ENCODE data around the gene ANKRD33B.
"Not testable (repeated sequence)": the region's sequence is repeated elsewhere in the genome, so short reads cannot be mapped to it uniquely, and the experiment has no call there.

The ANKRD33B gene

DNA sequence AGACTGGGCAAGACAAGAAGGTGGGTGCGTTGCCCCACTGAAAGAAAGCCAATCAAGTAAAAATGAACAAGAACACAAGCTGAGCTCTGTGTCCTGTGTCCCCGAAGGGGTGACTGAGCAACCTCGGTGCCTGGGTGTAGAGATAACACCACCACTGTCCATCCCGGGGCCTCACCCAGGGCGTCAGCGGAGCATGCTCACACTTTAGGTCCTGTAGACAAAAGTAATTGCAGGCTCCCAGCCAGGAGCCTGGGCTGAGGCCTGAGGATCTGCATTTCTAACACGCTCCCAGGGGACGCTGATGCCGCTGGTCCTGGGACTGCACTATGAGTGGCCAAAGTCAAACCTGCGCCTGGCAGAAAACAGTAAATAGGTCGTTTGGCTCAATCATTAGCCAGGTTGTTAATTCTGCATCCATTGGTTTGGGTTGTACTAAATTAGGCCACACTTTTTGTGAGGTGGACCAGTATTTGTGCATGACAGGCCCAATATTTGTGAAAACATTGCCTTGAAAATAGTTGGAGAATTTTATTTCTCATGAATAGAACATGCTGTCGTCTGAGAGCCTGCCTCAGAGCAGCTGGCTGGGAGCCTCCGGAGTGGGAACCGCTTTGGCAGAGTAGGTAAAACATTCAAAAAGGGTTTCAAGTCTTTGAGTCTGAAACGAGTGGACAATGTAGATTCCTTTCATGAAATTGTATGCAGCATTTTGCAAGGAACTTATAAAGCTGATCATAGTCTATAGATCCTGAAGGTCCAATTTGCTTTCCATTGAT lies 38.3 kb downstream of the ANKRD33B start:
- DNase-seq (ENCODE audit: insufficient read length) = no peak
- TF ChIP-seq POLR2A (IDR thresholded peaks at IDR 0.05; ENCODE audit: low read depth, low read length) (no peak), TAF1 (IDR thresholded peaks at IDR 0.05; ENCODE audit: borderline replicate concordance, low read depth, low read length) (no peak), POLR2AphosphoS5 (IDR thresholded peaks at IDR 0.05; ENCODE audit: low read depth, low read length) (no peak)
- FAIRE-seq = no peak

DNA sequence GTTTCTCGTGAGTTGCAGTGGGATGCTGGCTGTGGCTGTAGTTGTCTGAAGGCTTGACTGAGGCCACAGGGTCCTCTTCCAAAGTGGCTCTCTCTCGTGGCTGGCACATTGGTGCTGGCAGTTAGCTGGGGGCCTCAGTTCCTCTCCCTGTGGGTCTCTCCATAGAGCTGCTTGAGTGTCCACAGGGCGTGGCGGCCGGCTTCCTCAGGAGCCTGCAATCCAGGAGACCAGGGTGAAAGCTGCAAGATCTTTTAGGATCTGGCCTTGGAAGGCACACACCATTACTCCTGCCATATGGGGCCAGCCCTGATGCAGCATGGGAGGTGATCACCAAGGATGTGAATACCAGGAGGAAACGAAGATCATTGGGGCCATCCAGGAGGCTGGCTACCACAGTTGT lies 41.1 kb downstream of the ANKRD33B start:
- FAIRE-seq (no peak), DNase-seq (ENCODE audit: insufficient read length) (no peak)
- no peak for TF ChIP-seq POLR2A (IDR thresholded peaks at IDR 0.05; ENCODE audit: low read depth, low read length)
- TF ChIP-seq POLR2AphosphoS5 (IDR thresholded peaks at IDR 0.05; ENCODE audit: low read depth, low read length) = no peak
- no peak for TF ChIP-seq TAF1 (IDR thresholded peaks at IDR 0.05; ENCODE audit: borderline replicate concordance, low read depth, low read length)

DNA sequence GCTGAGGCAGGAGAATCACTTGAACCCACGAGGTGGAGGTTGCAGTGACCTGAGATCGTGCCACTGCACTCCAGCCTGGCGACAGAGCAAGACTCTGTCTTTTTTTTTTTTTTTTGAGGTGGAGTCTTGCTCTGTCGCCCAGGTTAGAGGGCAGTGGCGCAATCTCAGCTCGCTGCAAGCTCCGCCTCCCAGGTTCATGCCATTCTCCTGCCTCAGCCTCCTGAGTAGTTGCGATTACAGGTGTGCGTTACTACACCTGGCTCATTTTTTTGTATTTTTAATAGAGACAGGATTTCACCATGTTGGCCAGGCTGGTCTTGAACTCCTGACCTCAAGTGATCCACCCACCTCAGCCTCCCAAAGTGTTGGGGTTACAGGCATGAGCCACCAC lies 42.8 kb downstream of the ANKRD33B start:
- FAIRE-seq; DNase-seq (ENCODE audit: insufficient read length): not testable (repeated sequence)

DNA sequence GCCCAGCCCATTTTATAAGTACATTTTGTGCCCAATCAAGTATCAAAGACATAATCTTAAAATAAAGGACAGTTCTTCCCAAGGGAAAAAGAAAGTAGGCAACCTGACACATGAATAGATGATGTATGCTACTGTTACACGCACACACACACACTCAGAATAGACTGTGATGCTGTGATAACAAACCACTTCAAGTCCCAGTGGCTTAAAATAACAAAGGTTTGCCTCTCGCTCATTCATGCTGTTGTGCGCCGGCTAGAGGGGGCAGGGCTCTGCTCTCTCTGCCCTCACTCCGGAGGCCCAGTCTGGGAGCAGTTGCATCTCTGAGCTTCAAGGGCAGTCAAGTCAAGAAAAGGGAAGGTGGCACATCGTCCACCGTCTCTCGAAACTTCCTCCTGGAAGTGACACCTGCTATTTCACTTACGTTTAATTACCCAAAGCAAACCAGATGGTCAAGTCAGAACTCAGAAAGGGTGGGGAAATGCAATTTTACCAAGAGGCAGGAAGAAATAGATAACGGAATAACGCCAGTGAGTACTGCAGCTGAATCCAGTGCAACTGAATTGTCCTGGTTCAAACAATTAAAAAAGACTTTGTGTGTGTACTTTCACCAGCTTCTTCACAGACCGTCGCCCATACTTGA lies 43.3 kb downstream of the ANKRD33B start:
- peak; percentile 71 for TF ChIP-seq POLR2AphosphoS5 (IDR thresholded peaks at IDR 0.05; ENCODE audit: low read depth, low read length)
- peak; percentile 44; the same call in 1 of the 2 replicates for TF ChIP-seq POLR2A (IDR thresholded peaks at IDR 0.05; ENCODE audit: low read depth, low read length)
- TF ChIP-seq TAF1 (IDR thresholded peaks at IDR 0.05; ENCODE audit: borderline replicate concordance, low read depth, low read length) = no peak
- FAIRE-seq (peak; percentile 91), DNase-seq (ENCODE audit: insufficient read length) (peak; percentile 57)

DNA sequence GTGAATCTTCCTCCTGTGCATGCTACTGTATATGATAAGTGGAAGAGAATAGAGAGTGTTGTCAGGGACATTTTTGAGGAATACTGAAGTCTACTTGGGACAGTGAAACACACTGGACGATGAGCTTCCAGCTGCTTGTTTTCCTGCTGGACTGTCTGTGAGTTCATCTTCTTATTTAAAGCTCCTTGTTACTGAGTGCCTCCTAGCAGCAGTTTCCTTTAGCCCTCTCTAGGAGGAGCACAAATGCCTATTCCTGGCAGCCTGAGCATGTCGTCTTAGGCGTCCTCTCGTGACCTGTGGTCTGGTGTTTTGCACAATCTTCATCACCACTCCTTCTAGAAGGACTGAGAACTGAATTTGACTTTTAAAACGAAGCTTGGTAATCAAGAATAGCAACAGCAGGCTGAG lies 43.8 kb downstream of the ANKRD33B start:
- FAIRE-seq = peak; percentile 38
- DNase-seq (ENCODE audit: insufficient read length) = no peak
- TF ChIP-seq POLR2A (IDR thresholded peaks at IDR 0.05; ENCODE audit: low read depth, low read length) (no peak), TAF1 (IDR thresholded peaks at IDR 0.05; ENCODE audit: borderline replicate concordance, low read depth, low read length) (no peak), POLR2AphosphoS5 (IDR thresholded peaks at IDR 0.05; ENCODE audit: low read depth, low read length) (no peak)

DNA sequence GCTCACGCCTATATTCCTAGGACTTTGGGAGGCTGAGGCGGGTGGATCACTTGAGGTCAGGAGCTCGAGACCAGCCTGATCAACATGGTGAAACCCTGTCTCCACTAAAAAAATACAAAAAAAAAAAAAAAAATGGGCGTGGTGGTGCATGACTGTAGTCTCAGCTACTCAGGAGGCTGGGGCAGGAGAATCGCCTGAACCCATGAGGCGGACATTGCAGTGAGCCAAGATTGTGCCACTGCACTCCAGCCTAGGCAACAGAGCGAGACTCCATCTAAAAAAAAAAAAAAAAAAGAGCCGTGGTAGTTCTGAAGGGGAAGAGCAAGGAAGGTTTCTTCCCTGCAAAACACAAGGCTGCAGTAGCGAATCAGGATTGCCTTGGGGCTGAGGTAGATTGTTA lies 44.2 kb downstream of the ANKRD33B start:
- FAIRE-seq; DNase-seq (ENCODE audit: insufficient read length): not testable (repeated sequence)

DNA sequence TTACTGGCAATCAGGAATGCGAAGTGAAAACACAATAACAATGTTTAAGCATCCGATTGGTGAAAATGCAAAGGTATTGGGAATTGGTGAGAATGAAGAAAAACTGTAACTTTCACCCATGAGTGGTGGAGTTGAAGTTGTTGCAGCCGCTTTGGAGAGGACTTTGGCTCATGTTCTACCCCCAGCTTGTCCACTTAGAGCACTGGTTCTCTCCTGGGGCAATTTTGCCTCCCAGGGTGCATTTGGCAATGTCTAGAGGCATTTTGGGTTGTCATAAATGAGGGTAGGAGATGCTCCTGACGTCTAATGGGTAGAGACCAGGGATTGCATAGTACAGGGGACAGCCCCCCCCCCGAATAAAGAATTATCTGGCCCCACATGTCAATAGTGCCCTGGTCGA lies 46.2 kb downstream of the ANKRD33B start:
- DNase-seq (ENCODE audit: insufficient read length) (no peak), FAIRE-seq (no peak)
- TF ChIP-seq POLR2AphosphoS5 (IDR thresholded peaks at IDR 0.05; ENCODE audit: low read depth, low read length) (no peak), POLR2A (IDR thresholded peaks at IDR 0.05; ENCODE audit: low read depth, low read length) (no peak), TAF1 (IDR thresholded peaks at IDR 0.05; ENCODE audit: borderline replicate concordance, low read depth, low read length) (no peak)

DNA sequence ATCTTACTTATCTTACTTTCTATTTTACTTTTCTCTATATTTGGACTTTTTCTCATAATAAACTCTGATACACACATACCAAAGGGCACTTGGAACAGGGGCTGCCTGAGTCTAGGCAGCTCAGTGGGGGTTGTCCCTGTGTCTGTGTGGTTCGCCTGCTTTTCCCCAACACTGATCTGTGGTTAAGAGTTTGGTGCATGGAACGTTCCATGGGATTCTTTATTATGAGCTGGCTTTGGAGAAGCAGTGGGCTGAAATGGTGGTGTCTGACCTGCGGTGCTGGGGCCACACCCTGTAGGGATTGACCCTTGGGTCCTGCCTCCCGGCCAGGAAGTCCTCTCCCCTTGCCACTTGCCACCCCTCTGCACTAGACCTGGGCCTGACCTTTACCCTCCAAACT lies 47.4 kb downstream of the ANKRD33B start:
- DNase-seq (ENCODE audit: insufficient read length) (no peak), FAIRE-seq (no peak)
- no peak for TF ChIP-seq POLR2AphosphoS5 (IDR thresholded peaks at IDR 0.05; ENCODE audit: low read depth, low read length)
- TF ChIP-seq TAF1 (IDR thresholded peaks at IDR 0.05; ENCODE audit: borderline replicate concordance, low read depth, low read length) = no peak
- TF ChIP-seq POLR2A (IDR thresholded peaks at IDR 0.05; ENCODE audit: low read depth, low read length) = no peak

DNA sequence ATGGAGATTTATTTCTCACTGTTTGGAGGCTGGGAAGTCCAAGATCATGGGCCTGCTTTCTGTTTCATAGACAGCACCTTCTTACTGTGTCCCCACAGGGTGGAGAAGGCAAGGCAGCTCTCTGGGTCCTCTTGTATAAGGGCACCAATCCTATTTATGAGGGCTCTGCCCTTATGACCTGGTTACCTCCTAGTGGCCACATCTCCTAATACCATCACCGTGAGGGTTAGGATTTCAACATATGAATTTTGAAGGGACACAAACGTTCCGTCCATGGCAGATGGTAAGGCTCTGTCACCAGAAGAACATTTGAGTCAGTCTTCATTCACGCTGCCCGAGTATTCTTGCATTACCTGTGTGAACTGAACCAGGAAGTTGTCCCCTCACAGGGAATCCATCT lies 48.4 kb downstream of the ANKRD33B start:
- TF ChIP-seq POLR2AphosphoS5 (IDR thresholded peaks at IDR 0.05; ENCODE audit: low read depth, low read length) (peak; percentile 20; the same call in 1 of the 2 replicates), POLR2A (IDR thresholded peaks at IDR 0.05; ENCODE audit: low read depth, low read length) (no peak; the same call in 1 of the 2 replicates), TAF1 (IDR thresholded peaks at IDR 0.05; ENCODE audit: borderline replicate concordance, low read depth, low read length) (no peak)
- FAIRE-seq (peak; percentile 80), DNase-seq (ENCODE audit: insufficient read length) (no peak)

DNA sequence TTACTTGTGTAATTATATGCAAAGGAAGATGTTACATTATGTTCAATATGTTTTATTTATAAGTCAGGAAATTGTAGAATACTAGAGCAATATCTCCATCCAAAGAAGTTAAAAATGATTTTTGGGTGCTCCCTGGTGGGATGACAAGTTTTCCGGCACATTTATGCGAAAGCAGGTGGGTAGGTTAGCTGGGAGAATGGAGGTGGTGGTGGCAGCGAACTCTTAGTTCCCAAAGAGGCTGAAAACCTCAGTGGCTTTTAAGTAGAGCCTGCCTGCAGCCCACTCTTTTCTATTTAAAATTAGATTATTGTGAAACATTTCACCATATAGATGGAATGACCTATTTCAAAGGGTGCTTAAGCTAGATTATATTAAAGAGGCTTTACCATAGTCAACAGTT lies 51.8 kb downstream of the ANKRD33B start:
- DNase-seq (ENCODE audit: insufficient read length) (no peak), FAIRE-seq (no peak)
- TF ChIP-seq TAF1 (IDR thresholded peaks at IDR 0.05; ENCODE audit: borderline replicate concordance, low read depth, low read length) = no peak
- TF ChIP-seq POLR2AphosphoS5 (IDR thresholded peaks at IDR 0.05; ENCODE audit: low read depth, low read length) = no peak
- TF ChIP-seq POLR2A (IDR thresholded peaks at IDR 0.05; ENCODE audit: low read depth, low read length) = no peak

DNA sequence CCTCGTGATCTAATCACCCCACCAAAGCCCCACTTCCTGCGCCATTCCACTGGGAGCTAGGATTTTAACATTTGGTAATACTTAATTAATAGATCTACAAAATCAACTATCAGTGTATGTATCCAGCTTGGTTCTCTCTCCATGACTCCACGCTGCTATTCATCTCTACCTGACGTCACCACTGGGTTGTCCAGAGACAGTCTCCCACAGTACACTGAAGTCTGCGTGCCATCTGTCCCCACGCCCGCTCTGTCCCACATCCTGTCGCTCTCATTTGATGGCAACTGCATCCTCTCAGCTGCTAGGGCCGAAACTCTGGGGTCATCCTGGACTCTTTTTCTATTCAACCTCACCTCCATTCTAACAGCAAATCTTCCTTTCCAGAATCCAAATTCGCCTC lies 53.2 kb downstream of the ANKRD33B start:
- DNase-seq (ENCODE audit: insufficient read length) (no peak), FAIRE-seq (no peak)
- no peak for TF ChIP-seq TAF1 (IDR thresholded peaks at IDR 0.05; ENCODE audit: borderline replicate concordance, low read depth, low read length)
- no peak for TF ChIP-seq POLR2A (IDR thresholded peaks at IDR 0.05; ENCODE audit: low read depth, low read length)
- no peak for TF ChIP-seq POLR2AphosphoS5 (IDR thresholded peaks at IDR 0.05; ENCODE audit: low read depth, low read length)

DNA sequence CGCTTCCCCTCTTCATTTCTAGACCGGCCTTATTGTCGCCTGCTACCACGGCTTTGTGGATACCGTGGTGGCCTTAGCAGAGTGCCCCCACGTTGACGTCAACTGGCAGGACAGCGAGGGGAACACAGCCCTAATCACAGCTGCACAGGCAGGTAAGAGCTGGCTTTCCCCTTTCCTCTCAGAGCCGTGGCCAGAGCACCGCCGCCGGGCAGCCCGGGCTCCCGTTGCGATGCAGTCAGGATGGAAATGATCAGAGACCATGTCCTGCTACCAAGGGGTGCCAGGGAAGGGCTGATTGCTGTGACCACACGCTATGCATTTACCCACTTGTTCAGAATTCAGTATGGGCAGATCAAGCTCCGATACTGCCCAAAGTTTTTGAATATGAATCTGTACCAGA lies 54.4 kb downstream of the ANKRD33B start:
- TF ChIP-seq POLR2AphosphoS5 (IDR thresholded peaks at IDR 0.05; ENCODE audit: low read depth, low read length) = no peak
- FAIRE-seq = no peak
- DNase-seq (ENCODE audit: insufficient read length) = no peak
